ENCODE results near the gene MYO9B.

The MYO9B gene

DNA sequence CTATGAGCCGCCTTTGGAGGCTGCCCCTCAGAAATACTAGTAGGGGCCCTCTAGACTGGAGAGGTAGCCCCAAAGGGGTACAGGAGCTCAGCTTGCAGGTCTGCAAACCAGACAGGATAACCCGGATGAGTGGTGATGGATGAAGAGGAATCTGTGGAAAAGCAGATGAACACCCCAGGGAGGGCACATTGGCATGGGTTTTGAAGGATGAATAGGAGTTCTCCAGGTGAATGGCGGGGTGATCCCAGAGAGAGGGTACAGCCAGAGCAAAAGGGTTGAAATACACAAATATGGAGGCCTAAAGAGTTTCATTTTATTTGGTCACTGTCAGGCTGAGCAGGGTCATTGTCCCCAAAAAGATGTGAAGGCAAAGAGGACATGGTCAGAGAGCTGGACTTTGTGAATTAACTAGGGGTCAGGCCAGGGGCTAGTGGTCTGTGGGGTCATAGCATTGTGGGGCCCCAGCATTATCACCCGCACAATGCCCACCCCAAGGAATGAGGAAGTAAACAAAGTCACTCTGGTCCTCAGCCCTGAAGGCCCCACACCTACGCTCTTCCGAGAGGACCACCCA, 165.3 kb downstream of the MYO9B start:
- TF ChIP-seq SIN3A (IDR thresholded peaks at IDR 0.05; ENCODE audit: borderline replicate concordance, insufficient read depth, low read length) (no peak), FOXP2 (optimal IDR thresholded peaks at IDR 0.05; ENCODE audit: borderline replicate concordance, extremely low read depth, extremely low read length, insufficient read depth) (no peak), TAF1 (IDR thresholded peaks at IDR 0.05; ENCODE audit: borderline replicate concordance, insufficient read depth, low read length) (no peak), POLR2AphosphoS5 (IDR thresholded peaks at IDR 0.05; ENCODE audit: low read depth, low read length) (no peak)
- TF ChIP-seq, protein P1, sequence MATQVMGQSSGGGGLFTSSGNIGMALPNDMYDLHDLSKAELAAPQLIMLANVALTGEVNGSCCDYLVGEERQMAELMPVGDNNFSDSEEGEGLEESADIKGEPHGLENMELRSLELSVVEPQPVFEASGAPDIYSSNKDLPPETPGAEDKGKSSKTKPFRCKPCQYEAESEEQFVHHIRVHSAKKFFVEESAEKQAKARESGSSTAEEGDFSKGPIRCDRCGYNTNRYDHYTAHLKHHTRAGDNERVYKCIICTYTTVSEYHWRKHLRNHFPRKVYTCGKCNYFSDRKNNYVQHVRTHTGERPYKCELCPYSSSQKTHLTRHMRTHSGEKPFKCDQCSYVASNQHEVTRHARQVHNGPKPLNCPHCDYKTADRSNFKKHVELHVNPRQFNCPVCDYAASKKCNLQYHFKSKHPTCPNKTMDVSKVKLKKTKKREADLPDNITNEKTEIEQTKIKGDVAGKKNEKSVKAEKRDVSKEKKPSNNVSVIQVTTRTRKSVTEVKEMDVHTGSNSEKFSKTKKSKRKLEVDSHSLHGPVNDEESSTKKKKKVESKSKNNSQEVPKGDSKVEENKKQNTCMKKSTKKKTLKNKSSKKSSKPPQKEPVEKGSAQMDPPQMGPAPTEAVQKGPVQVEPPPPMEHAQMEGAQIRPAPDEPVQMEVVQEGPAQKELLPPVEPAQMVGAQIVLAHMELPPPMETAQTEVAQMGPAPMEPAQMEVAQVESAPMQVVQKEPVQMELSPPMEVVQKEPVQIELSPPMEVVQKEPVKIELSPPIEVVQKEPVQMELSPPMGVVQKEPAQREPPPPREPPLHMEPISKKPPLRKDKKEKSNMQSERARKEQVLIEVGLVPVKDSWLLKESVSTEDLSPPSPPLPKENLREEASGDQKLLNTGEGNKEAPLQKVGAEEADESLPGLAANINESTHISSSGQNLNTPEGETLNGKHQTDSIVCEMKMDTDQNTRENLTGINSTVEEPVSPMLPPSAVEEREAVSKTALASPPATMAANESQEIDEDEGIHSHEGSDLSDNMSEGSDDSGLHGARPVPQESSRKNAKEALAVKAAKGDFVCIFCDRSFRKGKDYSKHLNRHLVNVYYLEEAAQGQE (IDR thresholded peaks at IDR 0.05; ENCODE audit: insufficient read depth in 1 of 2, low read depth in 2 of 2, low read length in 2 of 2), result no peak

DNA sequence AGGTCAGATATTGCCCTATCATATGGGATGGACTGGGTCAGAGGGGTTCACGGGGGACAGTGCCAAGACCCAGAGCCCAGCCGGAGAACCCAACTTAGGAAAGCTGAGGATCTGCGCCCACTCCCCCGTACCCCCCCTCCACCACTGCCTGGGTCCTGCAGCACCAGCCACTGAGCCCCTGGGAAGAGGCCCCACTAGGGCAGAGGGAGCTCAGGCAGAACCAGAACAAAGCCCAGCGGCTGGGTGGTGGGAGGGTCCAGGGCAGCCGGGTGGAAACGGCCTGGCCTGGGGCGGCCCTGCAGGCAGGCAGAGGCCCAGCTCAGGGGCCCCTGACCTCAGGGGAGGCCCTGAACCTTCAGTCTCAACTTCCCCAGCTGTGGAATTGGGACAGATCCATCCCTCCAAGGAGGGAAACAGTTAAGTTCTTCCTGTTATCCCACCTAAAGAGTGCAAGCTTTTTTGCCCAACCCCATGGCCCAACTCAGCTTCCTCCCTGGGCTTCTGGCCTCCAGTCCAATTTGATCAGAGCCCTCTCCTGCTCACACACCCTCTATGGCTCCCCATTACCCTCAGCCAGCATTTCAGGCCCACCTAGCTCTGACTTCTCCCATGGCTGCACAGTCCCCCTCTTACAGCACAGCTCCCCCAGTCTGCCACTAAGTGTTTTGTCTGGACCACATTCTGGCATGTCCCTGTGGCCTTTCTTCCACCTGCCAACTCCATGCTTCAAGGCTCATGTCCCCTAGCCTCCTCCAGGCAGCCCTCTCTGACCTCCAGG, 167.0 kb downstream of the MYO9B start:
- TF ChIP-seq, protein P1 (IDR thresholded peaks at IDR 0.05; ENCODE audit: insufficient read depth in 1 of 2, low read depth in 2 of 2, low read length in 2 of 2), result no peak
- TF ChIP-seq SIN3A (IDR thresholded peaks at IDR 0.05; ENCODE audit: borderline replicate concordance, insufficient read depth, low read length) (no peak), FOXP2 (optimal IDR thresholded peaks at IDR 0.05; ENCODE audit: borderline replicate concordance, extremely low read depth, extremely low read length, insufficient read depth) (no peak), POLR2AphosphoS5 (IDR thresholded peaks at IDR 0.05; ENCODE audit: low read depth, low read length) (no peak), TAF1 (IDR thresholded peaks at IDR 0.05; ENCODE audit: borderline replicate concordance, insufficient read depth, low read length) (no peak)

DNA sequence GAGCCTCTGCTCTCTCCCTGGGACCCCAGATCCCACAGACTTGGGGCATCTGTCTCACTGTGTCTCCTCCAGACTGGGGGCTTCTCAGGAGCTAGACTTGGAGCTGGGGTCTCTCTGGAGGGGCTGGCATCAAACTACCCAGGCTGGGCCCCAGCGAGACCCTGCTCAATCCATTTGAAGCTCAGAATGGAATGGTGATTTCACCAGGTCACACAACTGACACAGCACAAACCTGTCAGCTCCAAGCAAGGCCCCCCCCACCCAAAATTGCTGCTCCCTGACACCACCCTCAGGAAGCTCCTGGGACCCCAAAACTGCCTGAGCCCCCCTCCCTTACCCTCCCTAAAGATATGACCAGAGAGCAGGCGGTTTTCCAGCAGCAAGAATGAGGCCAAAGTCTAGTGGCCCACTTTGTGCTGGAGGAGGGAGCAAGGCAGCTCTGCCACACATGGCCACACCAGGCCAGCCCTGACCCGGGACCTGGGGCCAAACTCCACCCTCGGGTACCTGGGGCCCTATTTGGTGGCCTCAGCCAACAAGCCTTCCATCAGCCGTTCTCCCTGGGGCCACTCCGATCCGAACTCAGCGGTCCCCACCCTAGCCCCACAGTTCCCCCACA, 167.7 kb downstream of the MYO9B start:
- TF ChIP-seq FOXP2 (optimal IDR thresholded peaks at IDR 0.05; ENCODE audit: borderline replicate concordance, extremely low read depth, extremely low read length, insufficient read depth) (no peak), TAF1 (IDR thresholded peaks at IDR 0.05; ENCODE audit: borderline replicate concordance, insufficient read depth, low read length) (no peak), POLR2AphosphoS5 (IDR thresholded peaks at IDR 0.05; ENCODE audit: low read depth, low read length) (no peak), SIN3A (IDR thresholded peaks at IDR 0.05; ENCODE audit: borderline replicate concordance, insufficient read depth, low read length) (no peak)
- TF ChIP-seq, protein P1 (IDR thresholded peaks at IDR 0.05; ENCODE audit: insufficient read depth in 1 of 2, low read depth in 2 of 2, low read length in 2 of 2), result no peak

DNA sequence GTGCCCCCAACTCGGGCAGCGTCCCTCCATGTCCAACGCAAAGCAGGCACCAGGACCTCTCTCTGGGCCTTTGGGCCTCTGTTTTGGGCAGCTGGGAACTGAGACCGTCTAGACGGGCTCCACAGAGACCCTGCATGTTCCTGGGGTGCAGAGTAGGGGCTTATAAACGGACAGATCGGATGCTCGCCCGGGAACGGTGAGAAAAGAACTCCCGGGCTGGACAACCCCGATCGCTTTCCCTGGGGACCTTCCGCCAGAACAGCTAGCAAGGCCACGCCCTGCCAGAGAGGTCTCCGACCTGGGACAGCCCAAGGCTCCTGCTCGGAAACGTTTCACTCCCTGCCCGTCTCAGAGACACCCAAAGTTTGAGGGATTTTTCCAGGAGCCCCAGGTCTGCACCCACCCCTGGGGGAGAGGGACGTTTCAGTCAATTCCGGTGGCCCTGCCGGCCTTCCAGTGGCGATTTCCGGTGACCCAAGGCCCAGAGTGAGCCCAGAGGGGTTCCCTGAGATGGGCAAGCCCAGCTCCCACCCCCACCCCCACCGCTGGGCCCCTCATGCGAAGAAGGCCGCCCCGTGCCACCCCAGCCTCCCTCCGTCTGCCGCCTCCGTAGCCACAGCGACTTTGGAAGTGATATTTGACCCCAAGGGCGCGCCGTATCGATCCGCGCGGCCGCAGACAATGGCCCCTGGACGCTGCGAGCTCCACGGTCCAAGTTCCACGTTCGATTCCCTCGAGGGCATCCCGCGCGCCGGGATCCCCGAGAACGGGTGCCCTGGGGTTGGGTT, 168.4 kb downstream of the MYO9B start:
- TF ChIP-seq TAF1 (IDR thresholded peaks at IDR 0.05; ENCODE audit: borderline replicate concordance, insufficient read depth, low read length), result no peak
- TF ChIP-seq, protein P1 (IDR thresholded peaks at IDR 0.05; ENCODE audit: insufficient read depth in 1 of 2, low read depth in 2 of 2, low read length in 2 of 2), result no peak
- no peak for TF ChIP-seq FOXP2 (optimal IDR thresholded peaks at IDR 0.05; ENCODE audit: borderline replicate concordance, extremely low read depth, extremely low read length, insufficient read depth)
- TF ChIP-seq SIN3A (IDR thresholded peaks at IDR 0.05; ENCODE audit: borderline replicate concordance, insufficient read depth, low read length), result no peak
- TF ChIP-seq POLR2AphosphoS5 (IDR thresholded peaks at IDR 0.05; ENCODE audit: low read depth, low read length), result no peak; the same call in 1 of the 2 replicates
